MM.1S (cell line): ENCODE results near the gene TMPRSS6.

Experiments
- CTCF ChIP-seq: fragments of 300-600 bp; sonication (generic); IDR thresholded peaks from 2 replicates; pipeline ENCODE4 v1.5.1; 2016; ENCODE audit warnings: antibody characterized with exemption, low read length, mixed read lengths
- EZH2 ChIP-seq: fragments of 300-600 bp; sonication (generic); optimal IDR thresholded peaks from 2 replicates; pipeline ENCODE3; 2017; ENCODE audit warnings: low read depth, mild to moderate bottlenecking, antibody characterized with exemption, low read length, mixed read lengths
- EZH2phosphoT487 ChIP-seq: fragments of 300-600 bp; sonication (generic); IDR thresholded peaks from 2 replicates; pipeline ENCODE4 v1.6.1; 2018; ENCODE audit warnings: antibody characterized with exemption, low read length

DNA sequence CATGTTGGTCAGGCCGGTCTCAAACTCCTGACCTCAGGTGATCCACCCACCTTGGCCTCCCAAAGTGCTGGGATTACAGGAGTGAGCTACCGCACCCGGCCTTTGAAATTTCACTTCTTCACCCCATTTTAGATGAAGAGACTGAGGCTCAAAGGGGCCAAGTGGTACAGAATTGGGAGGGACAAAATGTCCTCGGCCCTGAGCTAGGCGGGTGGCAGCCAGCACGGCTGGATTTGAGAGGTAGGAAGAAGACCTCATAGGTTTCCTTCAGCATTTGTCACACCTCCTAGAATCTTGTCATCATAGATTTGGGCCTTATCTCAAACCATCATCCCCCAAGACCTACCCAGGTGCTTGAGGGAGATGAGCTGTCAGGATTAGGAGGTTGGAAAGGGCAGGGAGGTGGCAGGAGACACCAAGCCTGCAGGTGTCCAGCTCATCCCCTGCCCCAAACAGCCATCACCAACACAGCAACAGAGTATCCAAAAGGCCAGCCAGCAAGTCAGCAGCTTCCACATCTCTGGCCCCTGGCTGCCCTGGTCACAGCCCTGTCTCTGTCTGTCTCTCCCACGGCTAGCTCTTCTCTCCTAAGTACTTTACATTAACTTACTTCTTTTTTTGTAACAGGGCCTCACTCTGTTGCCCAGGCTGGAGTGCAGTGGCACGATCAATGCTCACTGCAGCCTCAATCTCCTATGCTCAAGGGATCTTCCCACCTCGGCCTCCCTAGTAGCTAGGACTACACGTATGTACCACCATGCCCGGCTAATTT lies 11.2 kb upstream of the TMPRSS6 start:
- TF ChIP-seq CTCF (no peak), EZH2phosphoT487 (no peak), EZH2 (no peak)
